Cardiac fibroblast (primary cell): Measurements from ENCODE around the gene PRKAR2A.
"Not testable (repeated sequence)": the region's sequence is repeated elsewhere in the genome, so short reads cannot be mapped to it uniquely, and the experiment has no call there.

ENCODE experiments used
- DNase-seq, 2 donors: peaks; one replicate each; pipeline versions ENCODE4 v3.0.0 to v3.0.0-alpha.2; 2010; ENCODE audit warnings: low read depth in 2 of 2
- H3K4me3 ChIP-seq, 2 donors: replicated peaks in 1 of 2; 1 replicate in 1 of 2; 2 replicates in 1 of 2; pipeline ENCODE4 v1.5.1; 2011; ENCODE audit warnings: low read depth in 2 of 2, low read length in 2 of 2, mild to moderate bottlenecking in 2 of 2, moderate library complexity in 1 of 2
- TF ChIP-seq, protein P1 (sequence below): IDR thresholded peaks from one replicate; pipeline ENCODE4 v1.5.1; 2011; ENCODE audit warnings: low read depth, mild to moderate bottlenecking, low read length, inconsistent platforms

PRKAR2A gene

DNA sequence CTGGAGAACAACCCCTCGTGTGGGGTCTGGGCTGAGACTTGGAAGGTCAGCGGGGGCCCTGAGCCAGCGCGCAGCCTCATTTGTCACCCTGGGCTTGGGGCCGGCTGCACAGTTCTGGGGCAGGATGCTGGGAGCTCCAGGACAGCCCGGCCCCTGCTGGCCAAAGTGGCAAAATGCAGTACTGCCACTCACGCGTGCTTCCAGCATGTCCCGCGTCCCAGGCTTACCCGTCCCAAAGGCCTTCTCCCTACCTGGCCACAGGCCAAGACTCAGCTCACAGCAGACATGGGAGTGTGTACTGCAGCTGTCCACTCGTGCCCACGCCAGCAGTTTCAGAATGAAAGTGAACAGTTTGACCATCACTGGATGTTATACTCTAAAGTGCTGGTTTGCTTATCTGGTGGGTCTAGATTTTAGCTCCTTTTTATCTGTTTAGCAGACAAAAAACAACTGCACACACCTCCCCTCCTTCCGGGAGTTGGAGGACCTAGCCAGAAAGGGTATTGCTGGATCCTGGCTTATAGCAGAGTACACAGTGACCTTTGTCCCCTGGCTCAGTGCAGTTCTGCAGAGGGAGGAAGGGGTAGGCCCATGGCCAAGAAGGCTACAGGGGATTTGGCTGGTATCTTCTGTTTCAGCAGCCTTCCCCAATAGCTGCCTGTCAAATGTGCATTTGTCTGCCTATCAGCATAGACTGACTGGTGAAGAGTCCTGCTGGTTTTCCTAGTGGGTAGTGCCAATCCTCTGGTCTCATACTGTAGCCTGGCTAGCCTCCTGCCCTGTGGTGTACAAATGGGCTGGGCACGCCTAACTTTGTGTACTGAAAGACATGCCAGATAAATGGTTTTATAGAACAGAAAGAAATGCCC lies 107.5 kb downstream of the PRKAR2A start:
- TF ChIP-seq, protein P1, sequence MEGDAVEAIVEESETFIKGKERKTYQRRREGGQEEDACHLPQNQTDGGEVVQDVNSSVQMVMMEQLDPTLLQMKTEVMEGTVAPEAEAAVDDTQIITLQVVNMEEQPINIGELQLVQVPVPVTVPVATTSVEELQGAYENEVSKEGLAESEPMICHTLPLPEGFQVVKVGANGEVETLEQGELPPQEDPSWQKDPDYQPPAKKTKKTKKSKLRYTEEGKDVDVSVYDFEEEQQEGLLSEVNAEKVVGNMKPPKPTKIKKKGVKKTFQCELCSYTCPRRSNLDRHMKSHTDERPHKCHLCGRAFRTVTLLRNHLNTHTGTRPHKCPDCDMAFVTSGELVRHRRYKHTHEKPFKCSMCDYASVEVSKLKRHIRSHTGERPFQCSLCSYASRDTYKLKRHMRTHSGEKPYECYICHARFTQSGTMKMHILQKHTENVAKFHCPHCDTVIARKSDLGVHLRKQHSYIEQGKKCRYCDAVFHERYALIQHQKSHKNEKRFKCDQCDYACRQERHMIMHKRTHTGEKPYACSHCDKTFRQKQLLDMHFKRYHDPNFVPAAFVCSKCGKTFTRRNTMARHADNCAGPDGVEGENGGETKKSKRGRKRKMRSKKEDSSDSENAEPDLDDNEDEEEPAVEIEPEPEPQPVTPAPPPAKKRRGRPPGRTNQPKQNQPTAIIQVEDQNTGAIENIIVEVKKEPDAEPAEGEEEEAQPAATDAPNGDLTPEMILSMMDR, result peak; percentile 91
- DNase-seq, result peak; percentile 78 to 95
- peak overlapping the region in 1 of 2 donors; percentile 2 for H3K4me3 ChIP-seq

DNA sequence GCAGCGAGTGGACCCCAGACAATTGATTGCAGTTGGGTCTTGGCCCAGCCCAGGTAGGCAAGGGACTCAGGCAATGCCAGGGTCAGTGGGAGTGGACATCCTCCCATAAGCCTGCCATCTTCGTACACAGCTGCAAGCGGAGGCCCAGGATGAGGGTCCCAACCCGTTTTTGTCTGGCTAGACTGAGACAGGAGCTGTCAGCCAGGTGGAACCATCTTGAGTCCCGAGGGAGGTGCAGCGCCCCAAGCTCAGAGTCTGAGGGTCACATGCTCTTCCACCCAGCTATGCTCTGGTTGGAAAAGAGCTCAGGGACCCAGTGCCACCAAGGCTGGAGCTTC lies 108.1 kb downstream of the PRKAR2A start:
- no peak overlapping the region for H3K4me3 ChIP-seq
- TF ChIP-seq, protein P1, result no peak
- no peak for DNase-seq

DNA sequence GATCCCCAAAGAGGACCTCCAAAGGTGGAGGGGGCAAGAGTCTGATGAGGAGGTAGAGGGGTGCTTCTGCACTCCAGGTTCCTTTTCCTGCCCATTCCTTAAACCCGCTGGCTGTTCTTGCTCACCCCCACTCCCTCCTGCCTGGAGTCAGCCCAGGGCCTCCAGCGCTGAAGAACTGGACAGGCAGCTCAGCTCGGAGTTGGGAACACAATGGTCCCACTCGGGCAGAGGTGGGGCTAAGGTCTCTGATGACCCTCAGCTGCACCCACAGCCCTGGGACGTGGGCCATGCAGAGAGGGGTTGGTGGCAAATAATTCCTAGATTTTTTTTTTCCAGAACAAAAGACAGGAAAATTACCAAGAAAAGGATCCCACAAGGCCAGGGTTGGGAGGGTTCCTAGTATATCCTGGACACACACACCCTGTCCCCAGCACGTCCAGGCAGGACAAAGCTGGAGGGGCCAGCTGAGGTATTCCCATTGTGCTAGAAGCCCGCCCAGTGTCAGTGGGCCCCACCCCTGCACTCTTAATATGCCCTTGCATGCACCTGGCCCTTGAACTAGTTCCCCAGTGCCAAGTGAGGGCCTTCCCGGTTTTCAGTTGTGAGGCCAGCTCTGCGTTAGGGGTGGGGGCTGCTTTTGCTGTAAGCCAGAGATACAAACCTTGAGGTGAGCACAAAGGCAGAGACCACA lies 108.6 kb downstream of the PRKAR2A start:
- TF ChIP-seq, protein P1, result no peak
- DNase-seq, result no peak
- H3K4me3 ChIP-seq, result no peak overlapping the region

DNA sequence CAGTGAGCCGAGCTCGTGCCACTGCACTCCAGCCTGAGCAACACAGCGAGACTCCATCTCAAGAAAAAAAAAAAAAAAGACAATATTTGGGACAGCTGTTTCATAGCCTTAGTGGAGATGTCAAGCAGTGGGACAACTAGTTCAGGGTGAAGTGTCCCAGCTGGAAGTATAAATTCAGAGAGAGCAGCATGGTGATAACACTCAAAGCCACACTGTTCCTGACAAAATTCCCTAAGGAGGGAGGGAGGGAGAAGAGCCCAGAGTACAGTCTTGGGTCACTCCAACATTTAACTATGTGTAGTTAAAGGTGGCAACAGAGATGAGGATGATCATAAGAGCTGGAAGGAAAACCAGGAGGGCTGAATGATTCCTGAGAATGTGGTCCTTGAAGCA lies 109.5 kb downstream of the PRKAR2A start:
- DNase-seq, result no peak
- TF ChIP-seq, protein P1, result no peak
- no peak overlapping the region for H3K4me3 ChIP-seq

DNA sequence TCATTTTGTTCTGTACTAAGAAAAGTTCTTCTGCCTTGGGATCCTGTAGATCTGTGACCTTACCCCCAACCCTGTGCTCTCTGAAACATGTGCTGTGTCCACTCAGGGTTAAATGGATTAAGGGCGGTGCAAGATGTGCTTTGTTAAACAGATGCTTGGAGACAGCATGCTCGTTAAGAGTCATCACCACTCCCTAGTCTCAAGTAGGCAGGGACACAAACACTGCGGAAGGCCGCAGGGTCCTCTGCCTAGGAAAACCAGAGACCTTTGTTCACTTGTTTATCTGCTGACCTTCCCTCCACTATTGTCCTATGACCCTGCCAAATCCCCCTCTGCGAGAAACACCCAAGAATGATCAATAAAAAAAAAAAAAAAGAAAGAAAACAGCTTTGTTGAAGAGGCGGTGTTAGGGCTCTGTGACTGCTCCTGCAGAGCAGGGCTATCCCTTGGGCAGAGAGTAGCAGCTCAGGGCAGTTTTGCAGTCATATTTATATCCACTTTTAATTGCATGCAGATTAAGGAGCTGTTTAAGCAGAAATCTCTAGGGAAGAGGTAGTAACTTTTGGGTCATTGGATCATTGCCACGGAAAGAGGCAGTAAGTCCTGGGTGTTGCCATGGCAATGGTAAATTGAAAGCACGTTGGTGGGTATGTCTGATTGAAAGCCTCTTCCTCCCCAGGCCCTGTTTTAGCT lies 112.5 kb downstream of the PRKAR2A start:
- DNase-seq, result peak; percentile 22 to 33
- not testable (repeated sequence) for H3K4me3 ChIP-seq

DNA sequence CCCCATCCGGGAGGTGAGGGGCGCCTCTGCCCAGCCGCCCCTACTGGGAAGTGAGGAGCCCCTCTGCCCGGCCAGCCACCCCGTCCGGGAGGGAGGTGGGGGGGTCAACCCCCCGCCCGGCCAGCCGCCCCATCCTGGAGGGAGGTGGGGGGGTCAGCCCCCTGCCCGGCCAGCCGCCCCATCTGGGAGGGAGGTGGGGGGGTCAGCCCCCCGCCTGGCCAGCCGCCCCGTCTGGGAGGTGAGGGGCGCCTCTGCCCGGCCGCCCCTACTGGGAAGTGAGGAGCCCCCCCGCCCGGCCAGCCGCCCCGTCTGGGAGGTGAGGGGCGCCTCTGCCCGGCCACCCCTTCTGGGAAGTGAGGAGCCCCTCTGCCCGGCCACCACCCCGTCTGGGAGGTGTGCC lies 113.1 kb downstream of the PRKAR2A start:
- DNase-seq, H3K4me3 ChIP-seq: not testable (repeated sequence)

DNA sequence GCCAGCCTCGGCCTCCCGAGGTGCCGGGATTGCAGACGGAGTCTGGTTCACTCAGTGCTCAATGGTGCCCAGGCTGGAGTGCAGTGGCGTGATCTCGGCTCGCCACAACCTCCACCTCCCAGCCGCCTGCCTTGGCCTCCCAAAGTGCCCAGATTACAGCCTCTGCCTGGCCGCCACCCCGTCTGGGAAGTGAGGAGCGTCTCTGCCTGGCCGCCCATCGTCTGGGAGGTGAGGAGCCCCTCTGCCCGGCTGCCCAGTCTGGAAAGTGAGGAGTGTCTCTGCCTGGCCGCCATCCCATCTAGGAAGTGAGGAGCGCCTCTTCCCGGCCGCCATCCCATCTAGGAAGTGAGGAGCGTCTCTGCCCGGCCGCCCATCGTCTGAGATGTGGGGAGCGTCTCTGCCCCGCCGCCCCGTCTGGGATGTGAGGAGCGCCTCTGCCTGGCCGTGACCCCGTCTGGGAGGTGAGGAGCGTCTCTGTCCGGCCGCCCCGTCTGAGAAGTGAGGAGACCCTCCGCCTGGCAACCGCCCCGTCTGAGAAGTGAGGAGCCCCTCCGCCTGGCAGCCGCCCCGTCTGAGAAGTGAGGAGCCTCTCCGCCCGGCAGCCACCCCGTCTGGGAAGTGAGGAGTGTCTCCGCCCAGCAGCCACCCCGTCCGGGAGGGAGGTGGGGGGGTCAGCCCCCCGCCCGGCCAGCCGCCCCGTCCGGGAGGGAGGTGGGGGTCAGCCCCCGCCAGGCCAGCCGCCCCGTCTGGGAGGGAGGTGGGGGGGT lies 113.7 kb downstream of the PRKAR2A start:
- not testable (repeated sequence) for DNase-seq

DNA sequence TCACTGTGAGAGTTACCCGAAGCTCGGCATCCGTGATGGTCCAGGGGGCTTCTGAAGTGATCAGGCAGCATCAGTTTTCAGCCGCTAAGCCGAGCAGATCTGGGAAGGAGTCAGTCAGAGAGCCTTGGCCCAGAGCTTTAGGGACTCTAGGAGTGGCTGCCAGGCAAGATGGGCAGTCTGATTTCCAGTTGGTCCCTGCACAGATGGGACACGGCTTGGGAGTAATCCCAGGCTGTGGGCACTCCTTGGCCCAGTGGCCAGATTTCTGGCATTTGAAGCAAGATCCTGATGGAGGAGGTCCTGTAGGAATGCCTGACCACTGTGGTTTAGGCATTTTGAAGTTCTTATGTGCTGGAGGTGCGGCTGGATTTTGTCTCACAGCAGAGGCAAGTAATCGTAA lies 120.2 kb downstream of the PRKAR2A start:
- DNase-seq, result no peak
- TF ChIP-seq, protein P1, result no peak
- H3K4me3 ChIP-seq, result no peak overlapping the region

More for the DNA sequence above, 113.7 kb downstream of the PRKAR2A start:
- not testable (repeated sequence) for H3K4me3 ChIP-seq

DNA sequence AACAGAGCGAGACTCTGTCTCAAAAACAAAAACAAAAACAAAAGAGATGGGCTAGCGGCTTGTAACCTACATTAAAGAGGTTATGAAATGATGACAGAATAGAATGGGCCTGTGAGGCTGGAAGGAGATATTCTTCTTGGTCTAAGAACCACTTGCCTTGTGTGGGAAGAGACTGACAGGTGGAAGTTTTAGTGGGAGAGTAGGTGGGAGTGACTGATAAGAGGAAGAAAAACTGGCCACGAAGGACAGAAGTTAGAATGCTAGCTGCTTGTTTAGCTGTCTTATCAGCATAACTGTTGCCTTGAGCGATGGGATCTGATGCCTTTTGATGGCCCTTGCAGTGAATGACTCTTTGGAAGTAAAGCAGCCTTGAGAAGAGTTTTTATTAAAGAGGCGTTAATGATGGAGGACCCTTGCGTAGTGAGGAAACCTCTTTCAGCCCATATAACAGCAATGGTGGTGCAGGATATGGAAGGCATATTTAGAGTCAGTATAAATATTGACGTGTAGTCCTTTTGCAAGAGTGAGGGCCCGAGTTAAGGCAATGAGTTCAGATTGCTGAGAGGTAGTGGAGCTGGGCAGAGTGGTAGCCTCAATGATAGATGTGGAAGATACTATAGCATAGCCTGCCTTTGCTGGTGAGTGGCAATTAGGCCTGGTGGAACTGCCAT lies 122.4 kb downstream of the PRKAR2A start:
- DNase-seq, H3K4me3 ChIP-seq: not testable (repeated sequence)
